AG10803 (cell line): ENCODE results near the gene PPP2R5A.

Experiments
- DNase-seq: peaks from one replicate; pipeline ENCODE4 v3.0.0; 2010; ENCODE audit warnings: low read depth
- H3K4me3 ChIP-seq: 2 replicates; pipeline ENCODE4 v1.5.1; 2011; ENCODE audit warnings: mild to moderate bottlenecking, low read length, control low read depth
- CTCF ChIP-seq: conservative IDR thresholded peaks from 2 replicates; pipeline ENCODE4 v1.5.1; 2011; ENCODE audit warnings: mild to moderate bottlenecking, low read length, control low read depth, inconsistent platforms

PPP2R5A gene

GRCh38 chr1:212341090-212341489 lies 55.9 kb downstream of the PPP2R5A start:
- H3K4me3 ChIP-seq: no peak overlapping the region
- TF ChIP-seq CTCF: no peak
- peak; percentile 63 for DNase-seq

DNA sequence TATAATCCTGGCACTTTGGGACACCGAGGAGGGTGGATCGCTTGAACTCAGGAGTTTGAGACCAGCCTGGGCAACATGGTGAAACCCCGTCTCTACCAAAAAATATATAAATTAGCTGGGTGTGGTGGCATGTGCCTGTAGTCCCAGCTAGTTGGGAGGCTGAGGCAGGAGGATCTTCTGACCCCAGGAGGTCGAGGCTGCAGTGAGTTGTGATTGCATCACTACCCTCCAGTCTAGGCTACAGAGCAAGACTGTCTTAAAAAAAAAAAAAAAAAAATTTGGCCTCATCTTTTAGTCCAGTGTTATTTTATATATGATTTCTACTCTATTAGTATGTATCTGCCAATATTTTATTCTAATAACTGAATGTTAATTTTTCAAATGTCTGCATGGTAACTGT lies 59.7 kb downstream of the PPP2R5A start:
- TF ChIP-seq CTCF: no peak
- DNase-seq: no peak
- no peak overlapping the region for H3K4me3 ChIP-seq

DNA sequence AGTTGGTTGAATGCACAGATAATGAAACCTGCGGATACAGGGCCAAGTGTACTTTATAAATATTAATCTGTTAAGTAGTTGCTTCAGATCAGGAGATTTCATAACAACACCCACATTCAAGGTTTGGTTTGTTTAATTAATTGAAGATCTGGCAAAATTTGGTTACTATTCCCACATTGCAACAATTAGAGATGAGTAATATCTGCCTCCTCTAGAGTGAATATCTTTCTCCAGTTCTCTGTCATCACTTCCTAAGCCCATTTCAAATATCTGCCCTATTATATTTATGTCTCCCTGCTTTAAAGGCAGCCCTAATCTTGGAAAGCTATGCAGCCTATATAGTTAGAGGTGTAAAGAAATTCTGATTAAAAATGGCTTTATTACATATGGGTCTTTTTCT lies 61.4 kb downstream of the PPP2R5A start:
- DNase-seq: peak; percentile 41
- H3K4me3 ChIP-seq: no peak overlapping the region
- TF ChIP-seq CTCF: no peak

DNA sequence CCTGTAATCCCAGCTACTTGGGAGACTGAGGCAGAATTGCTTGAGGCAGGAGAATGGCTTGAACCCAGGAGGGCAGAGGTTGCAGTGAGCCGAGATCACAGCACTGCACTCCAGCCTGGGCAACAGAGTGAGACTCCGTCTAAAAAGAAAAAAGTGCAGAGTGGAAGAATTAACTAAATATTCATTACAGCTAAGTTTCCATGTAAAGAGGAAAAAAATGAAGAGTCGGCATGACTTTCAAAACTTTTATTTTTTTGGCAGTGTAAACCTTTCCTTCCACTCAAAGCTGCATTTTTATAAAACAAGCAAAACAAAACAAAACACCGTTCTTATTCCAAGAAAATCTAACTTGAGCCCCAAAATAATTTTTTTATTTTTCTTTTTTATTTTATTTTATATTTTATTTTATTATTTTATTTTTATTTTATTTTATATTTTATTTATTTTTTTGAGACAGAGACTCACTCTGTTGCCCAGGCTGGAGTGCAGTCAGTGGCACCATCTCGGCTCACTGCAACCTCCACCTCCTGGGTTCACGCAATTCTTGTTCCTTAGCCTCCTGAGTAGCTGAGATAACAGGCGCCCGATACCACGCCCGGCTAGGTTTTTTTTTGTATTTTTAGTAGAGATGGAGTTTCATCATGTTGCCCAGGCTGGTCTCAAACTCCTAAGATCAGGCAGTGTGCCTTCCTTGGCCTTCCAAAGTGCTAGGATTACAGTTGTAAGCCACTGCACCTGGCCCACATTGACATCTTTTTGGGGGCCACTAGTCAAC lies 66.6 kb downstream of the PPP2R5A start:
- no peak for TF ChIP-seq CTCF
- DNase-seq: no peak
- no peak overlapping the region for H3K4me3 ChIP-seq

DNA sequence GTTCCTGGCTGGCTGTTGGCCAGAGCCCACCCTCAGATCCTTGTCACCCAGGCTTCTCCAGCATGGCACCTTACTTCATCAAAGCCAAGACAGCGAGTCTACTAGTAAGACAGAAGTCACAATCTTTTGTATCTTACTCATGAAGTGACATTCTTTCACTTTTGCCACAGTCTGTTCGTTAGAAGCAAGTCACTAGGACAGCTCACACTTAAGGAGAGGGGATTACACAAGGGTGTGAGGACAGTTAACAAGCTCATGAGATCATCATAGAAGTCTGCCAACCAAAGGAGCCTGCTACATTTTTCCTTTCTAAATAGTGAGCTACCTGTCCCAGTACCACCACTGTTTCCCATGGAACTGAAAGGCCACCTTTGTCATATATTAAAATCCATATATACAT lies 68.0 kb downstream of the PPP2R5A start:
- DNase-seq: peak; percentile 49
- TF ChIP-seq CTCF: no peak
- no peak overlapping the region for H3K4me3 ChIP-seq

DNA sequence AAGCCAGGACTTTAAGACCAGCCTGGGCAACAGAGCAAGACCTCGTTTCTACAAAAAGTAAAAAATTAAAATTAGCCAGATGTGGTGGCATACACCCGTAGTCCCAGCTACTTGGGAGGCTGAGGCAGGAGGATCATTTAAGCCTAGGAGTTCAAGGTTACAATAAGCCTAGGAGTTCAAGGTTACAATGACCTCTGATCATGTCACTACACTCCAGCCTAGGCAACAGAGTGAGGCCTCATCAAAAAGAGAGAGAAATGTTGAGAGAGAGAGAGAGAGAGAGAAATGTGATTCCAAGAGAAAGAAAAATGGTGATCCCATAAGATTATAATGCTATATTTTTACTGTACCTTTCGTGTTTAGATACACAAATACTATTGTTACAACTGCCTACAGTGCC lies 69.3 kb downstream of the PPP2R5A start:
- no peak for DNase-seq
- TF ChIP-seq CTCF: no peak
- no peak overlapping the region for H3K4me3 ChIP-seq

GRCh38 chr1:212355230-212355969 lies 70.2 kb downstream of the PPP2R5A start:
- peak; percentile 60 for DNase-seq
- H3K4me3 ChIP-seq: no peak overlapping the region

More at GRCh38 chr1:212355230-212355969, 70.2 kb downstream of the PPP2R5A start:
- no peak for TF ChIP-seq CTCF
